NCI-H524 treated with DMSO at 0.1 percent for 48 hours (cell line): Measurements from ENCODE around the gene FAM161B.
"Not testable (repeated sequence)": the region's sequence is repeated elsewhere in the genome, so short reads cannot be mapped to it uniquely, and the experiment has no call there.

Experiments
- DNase-seq: peaks from one replicate; lab custom pipeline; 2025; lab: John Stamatoyannopoulos, UW

The FAM161B gene

GRCh38 chr14:73943083-73943482 lies 6.8 kb downstream of the FAM161B start:
- DNase-seq, result no peak

- no peak for DNase-seq
These were observed 7.7 kb downstream of the FAM161B start for GRCh38 chr14:73942180-73942579.

GRCh38 chr14:73937012-73937411 lies 12.9 kb downstream of the FAM161B start:
- no peak for DNase-seq

- DNase-seq, result no peak
These were observed 13.3 kb downstream of the FAM161B start for GRCh38 chr14:73936548-73936947.

- peak; percentile 12 for DNase-seq
These were observed 14.2 kb downstream of the FAM161B start for GRCh38 chr14:73935666-73936065.

GRCh38 chr14:73924337-73924736 lies 25.6 kb downstream of the FAM161B start:
- no peak for DNase-seq

- not testable (repeated sequence) for DNase-seq
These were observed 30.4 kb downstream of the FAM161B start for GRCh38 chr14:73919457-73919856.

- DNase-seq, result no peak
These were observed 33.6 kb downstream of the FAM161B start for GRCh38 chr14:73916324-73916723.

- no peak for DNase-seq
These were observed 36.6 kb downstream of the FAM161B start for GRCh38 chr14:73913256-73913655.

- DNase-seq, result no peak
These were observed 40.2 kb downstream of the FAM161B start for GRCh38 chr14:73909681-73910080.

GRCh38 chr14:73903028-73903427 lies 46.9 kb downstream of the FAM161B start:
- no peak for DNase-seq

GRCh38 chr14:73896521-73896920 lies 53.4 kb downstream of the FAM161B start:
- no peak for DNase-seq

GRCh38 chr14:73895939-73896338 lies 54.0 kb downstream of the FAM161B start:
- no peak for DNase-seq

- DNase-seq, result not testable (repeated sequence)
These were observed 55.7 kb downstream of the FAM161B start for GRCh38 chr14:73894180-73894687.

- no peak for DNase-seq
These were observed 60.5 kb downstream of the FAM161B start for GRCh38 chr14:73889376-73889775.

- no peak for DNase-seq
These were observed 60.9 kb downstream of the FAM161B start for GRCh38 chr14:73888971-73889370.

- no peak for DNase-seq
These were observed 61.5 kb downstream of the FAM161B start for GRCh38 chr14:73888460-73888725.

- DNase-seq, result no peak
These were observed 62.0 kb downstream of the FAM161B start for GRCh38 chr14:73887694-73888459.

GRCh38 chr14:73887318-73887616 lies 62.6 kb downstream of the FAM161B start:
- DNase-seq, result no peak

GRCh38 chr14:73886449-73887317 lies 63.2 kb downstream of the FAM161B start, which contains the start of gene ZNF410:
Gene ZNF410 (plus strand): TSS chr14:73886859. CDS start chr14:73892176, 5,317 bp downstream.
- peak; percentile 95 for DNase-seq

GRCh38 chr14:73884438-73885190 lies 65.3 kb downstream of the FAM161B start:
- peak; percentile 12 for DNase-seq
